HG03064 (cell line): ENCODE measurements around the gene ID1.
"Not testable (repeated sequence)": the region's sequence is repeated elsewhere in the genome, so short reads cannot be mapped to it uniquely, and the experiment has no call there.

Experiments
- ATAC-seq: cut with Tn5 transposase; IDR thresholded peaks from one replicate; pipeline ENCODE4 v1.9.1; 2021; ENCODE audit warnings: low read depth; ENCODE audit not compliant: unreplicated experiment

The ID1 gene

DNA sequence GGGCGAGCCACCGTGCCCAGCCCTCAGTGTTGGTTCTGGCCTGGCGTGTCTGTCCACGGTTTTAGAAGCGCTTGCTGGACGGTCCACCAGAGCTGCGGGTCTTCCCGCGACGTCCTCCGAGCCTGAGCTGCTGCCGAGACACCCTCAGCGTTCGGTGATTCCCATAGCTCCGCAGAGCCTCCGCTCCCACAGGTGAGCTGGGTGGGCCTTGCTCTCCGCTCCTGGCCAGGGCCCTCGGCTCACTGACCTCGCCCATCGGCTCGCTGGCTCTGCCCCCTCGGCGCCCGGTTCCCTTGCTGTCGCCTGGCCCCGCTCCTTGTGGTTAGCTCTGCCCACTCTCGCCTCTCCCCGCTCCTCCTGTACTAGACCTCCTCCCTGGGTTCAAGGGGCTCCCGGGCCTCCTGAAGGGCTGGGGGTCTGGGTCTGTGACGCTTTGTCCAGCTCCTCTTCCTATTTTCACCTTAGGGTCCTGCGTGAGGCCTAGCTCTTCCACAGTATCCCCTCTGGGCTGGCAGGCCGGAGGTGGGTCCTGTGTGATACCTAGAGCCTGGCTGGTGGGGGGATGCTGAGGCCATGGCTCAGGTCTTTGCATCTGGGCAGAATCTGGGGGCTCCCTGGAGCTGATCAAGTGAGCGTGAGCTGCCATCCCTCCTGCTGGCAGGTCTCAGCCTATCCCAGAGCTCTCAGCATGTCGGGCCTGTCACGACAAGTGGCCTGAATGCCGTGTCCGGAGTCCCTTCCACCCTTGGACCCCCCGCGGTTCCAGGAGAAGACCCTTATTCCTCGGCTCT is 27.7 kb downstream of the ID1 start:
- no peak for ATAC-seq

DNA sequence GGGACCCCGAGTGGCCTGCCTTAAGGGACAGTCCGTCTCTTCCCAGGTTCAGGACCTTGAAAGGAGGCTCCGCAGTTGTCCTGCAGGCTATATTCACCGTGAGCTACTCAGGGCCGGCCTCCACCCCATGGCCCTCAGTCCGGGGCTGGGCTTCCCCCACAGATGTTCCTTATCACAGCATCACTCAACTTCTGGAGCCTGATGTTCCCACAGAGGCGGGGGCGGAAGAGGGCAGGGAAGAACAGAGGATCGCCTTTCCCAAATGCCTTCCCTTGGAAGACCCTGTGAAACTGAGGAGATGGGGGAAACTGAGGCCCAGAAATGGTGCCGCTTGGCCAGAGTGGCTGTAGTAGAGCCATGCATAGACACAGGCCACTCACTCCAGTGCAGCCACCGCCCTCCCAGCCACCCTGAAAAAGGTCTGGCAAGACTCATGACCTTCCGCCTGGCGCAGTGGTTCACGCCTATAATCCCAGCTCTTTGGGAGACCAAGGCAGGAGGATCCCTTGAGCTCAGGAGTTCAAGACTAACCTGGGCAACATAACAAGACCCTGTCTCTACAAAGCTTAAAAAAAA is 28.3 kb downstream of the ID1 start:
- no peak for ATAC-seq

DNA sequence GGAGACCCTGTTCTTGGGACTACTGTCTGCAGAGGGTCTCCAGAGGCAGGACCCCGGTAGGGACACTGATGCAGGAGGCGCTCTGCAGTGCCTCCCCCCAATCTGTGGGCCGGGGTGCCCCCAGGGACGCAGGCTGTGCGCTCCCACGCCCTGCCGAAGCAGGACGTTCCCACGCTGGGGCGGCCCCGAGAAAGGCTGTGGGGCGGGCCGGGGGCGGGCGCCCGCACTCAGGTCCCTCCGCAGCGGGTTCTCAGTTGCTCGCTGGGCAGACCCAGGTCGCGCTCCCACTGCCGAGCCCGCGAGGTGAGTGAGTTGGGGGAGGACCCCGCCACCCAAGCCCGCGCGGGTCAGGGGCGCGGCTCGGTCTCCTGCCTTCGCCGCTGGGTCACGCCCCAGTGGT is 32.6 kb downstream of the ID1 start, which contains the start of gene COX4I2:
Gene COX4I2 (plus strand): TSS at position 253 of the 400 bp plus-strand sequence. CDS start 1,106 bp downstream, outside the sequence.
- ATAC-seq = no peak

DNA sequence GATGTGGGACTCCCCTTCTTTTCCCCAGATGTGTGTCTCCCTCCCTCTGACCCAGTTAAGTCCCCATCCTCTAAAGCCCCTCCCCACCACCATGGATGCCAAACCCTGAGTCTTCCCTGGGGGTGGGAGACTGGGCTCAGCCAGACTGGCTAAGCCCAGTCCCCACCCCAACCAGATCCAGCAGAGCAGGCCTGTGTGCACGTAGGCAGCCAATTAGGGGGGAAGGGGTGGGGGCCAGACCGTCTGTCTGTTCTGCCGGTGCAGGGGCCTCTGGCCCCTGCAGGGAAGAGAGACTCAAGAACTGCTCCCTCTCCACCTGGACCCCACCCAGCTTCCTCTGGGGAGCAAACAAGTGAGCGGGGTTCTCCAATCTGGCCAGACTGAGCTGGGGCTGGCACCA is 33.2 kb downstream of the ID1 start:
- ATAC-seq = no peak

DNA sequence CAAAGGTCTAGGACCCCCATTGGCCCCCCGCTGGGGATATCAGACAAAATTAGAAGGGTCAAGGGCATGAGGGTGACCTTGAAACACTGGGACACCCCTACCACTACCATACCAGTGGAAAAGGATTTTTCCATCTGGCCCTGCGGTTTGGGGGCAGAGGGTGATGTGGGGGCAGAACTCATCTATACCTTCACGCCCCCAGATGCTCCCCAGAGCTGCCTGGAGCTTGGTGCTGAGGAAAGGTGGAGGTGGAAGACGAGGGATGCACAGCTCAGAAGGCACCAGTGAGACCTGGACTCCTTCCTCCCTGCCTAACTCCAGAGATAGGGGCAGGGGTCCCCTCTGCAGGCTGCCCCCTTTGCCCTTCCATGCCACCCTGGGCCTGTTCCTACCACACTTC is 33.7 kb downstream of the ID1 start:
- ATAC-seq = no peak

DNA sequence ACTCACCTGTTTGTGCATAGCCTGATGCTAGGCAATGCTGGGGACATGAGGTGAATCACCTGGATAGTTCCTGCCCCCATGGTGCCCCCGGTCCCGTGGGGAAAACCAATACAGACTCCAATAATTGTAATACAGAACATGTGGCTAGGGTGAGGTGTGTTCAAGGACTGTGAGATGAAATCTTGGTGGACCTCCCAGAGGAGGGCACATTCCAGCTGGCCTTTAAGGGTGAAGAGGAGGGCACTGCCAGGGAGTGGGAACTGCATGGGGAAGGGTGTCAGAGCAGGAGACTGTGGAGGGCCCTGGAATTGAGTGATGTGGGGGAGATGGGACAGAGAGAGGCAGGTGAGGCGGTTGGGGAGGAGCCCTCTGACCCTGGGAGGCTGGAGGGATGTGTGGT is 35.2 kb downstream of the ID1 start:
- ATAC-seq = no peak

DNA sequence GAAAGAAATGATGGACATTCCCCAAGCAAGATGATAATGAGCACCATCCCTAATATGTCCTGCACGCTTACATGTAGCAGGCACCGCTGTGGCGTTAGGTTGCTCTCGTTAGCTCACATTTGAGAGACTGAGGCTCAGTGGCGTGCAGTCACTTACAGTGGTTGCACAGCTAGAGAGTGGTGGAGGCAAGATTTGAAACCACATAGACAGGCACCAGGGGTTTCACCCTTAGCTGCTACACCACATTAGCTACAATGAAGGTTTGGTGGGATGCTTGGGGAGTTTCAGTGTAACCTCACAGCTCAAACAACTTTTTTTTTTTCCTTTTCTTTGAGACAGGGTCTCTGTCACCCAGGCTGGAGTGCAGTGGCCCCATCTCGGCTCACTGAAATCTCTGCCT is 36.3 kb downstream of the ID1 start:
- no peak for ATAC-seq

DNA sequence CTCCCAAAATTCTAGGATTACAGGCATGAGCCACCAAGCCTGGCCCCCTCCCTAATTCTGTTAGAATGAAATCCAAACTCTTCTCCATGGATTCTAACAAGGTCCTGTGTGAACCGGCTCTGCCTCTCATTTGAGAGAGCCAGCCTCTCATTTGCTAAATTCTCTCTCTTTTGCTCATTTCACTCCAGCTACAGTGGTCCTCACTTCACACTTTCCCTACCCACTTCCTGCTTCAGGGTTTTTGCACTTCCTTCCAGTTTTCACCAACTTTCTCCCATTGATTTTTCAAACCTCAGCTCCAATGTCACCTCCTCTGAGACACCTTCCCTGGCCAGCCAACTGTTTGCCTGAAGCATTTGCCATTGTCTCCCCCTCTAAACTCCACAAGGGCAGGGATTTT is 37.7 kb downstream of the ID1 start:
- no peak for ATAC-seq

DNA sequence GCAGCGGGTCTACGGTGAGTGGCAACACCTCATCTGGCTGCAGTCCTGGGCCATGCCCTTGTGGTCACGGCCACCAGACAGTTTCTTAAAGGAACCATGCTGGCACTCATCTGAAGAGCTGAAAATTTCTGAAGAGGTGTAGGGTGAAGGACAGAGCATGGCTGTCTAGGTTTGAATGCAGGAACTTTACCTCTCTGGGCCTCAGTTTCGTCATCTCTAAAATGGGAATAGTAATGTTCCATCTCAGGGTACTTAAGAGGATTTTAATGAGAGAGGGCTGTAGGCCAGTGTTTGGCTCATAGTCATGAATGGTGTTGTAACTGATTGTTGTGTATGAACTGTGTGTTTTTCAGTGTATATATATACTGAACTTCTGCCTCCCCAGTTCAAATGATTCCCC is 38.4 kb downstream of the ID1 start:
- no peak for ATAC-seq

DNA sequence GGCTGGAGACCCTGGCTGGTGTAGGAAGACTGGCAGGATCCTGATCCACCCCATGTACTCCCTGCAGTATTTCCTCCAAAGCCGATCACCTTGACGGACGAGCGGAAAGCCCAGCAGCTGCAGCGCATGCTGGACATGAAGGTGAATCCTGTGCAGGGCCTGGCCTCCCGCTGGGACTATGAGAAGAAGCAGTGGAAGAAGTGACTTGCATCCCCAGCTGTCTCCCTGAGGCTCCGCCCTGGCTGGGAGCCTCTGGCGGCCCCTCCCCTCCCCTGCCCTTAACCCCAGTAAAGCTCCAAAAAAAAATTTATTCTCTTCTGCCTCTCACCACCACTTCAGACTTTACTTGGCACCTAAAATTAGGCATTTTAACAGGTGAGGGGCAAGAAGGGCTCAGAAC is 39.6 kb downstream of the ID1 start:
- ATAC-seq = no peak

DNA sequence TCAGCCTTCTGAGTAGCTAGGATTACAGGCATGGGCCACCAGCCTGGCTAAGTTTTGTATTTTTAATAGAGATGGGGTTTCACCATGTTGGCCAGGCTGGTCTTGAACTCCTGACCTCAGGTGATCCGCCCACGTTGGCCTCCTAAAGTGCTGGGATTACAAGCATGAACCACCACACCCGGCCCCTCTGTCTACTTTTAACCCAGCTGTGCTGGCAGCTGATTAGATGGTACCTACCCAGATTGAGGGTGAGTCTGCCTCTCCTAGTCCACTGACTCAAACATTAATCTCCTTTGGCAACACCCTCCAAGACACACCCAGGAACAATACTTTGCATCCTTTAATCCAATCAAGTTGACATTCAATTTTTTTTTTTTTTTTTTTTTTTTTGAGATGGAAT is 43.0 kb downstream of the ID1 start:
- not testable (repeated sequence) for ATAC-seq

DNA sequence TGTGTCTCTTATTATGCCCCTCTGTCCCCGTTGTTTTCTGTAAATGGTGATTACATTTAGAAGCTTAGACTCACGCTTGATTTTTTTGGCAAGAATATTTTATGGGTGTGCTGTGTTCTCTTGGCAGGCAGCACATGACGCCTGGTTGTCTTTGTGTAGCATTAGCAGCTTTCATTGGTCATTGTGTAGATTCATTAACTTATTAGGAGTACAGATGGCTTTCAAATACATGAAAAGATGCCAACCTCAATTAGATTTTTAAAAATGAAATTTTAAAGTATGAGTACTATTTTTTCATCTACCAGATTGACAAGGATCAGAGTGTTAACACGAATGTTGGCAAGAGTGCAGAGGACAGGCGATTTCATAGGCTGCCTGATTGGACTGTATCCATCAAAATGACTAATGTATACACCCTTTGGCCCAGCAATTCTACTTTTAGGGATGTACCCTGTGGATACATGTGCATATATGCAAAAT is 47.9 kb downstream of the ID1 start:
- ATAC-seq = no peak

DNA sequence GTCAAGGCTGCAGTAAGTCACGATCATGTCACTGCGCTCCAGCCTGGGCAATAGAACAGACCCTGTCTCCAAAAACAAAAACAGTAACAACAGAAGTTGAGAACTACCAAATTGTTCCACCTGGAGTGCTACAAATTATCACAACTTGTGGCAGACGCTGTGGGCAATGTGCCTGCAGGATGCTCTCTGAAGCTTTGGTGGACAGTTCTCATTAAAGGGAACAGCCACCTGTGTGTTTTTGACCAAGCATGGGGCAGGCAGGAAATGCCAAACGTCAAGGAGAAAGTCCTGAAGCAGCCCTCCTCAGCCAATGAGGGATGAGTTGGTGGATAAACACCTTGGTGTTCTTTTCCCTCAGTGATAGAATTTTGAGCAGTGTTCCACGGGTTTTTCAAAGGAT is 48.5 kb downstream of the ID1 start:
- no peak for ATAC-seq

DNA sequence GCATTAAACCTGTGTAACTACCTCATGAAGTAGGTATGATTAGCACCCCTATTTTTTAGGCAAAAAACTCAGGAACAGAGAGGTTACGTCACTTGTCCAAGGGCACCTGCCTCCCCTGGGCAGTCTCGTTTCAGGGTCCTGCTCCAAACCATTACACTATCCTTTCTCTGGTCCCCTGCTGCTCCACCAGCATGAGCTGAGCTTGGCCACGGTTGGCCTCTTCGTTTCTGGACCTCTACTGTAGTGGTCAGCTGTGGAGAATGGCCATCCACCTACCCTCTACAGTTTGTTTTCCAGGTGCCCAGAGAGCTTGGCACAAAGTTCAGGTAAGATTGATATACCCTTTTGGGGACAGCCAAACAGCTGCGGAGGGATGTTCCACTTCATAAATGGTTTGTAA is 49.4 kb downstream of the ID1 start:
- ATAC-seq = no peak
